Type B pancreatic cell (in vitro differentiated cells): ENCODE measurements around the gene ANKLE2. TPM values are rescaled to one million over a fixed set of nuclear protein-coding genes. Genes with fewer than 3 reads are reported as not detected.
"Not testable (repeated sequence)": the region's sequence is repeated elsewhere in the genome, so short reads cannot be mapped to it uniquely, and the experiment has no call there.

Experiments used
- DNase-seq: peaks from one replicate; pipeline ENCODE4 v3.0.0; 2021; ENCODE audit warnings: mixed read lengths; ENCODE audit not compliant: unreplicated experiment; ENCODE audit errors: extremely low spot score
- H3K27ac Mint-ChIP-seq: 2 replicates; pipeline ENCODE4 v1.8.0; 2021; ENCODE audit warnings: mild to moderate bottlenecking, mixed read lengths
- H3K27me3 Mint-ChIP-seq: 2 replicates; pipeline ENCODE4 v1.8.0; 2021; ENCODE audit warnings: mixed read lengths
- H3K36me3 Mint-ChIP-seq: 2 replicates; pipeline ENCODE4 v1.8.0; 2021; ENCODE audit warnings: mixed read lengths
- H3K4me1 Mint-ChIP-seq: one replicate; pipeline ENCODE4 v1.8.0; 2021; ENCODE audit warnings: mixed read lengths; ENCODE audit not compliant: unreplicated experiment
- H3K4me3 Mint-ChIP-seq: 2 replicates; pipeline ENCODE4 v1.8.0; 2021; ENCODE audit warnings: mild to moderate bottlenecking, mixed read lengths
- H3K9me3 Mint-ChIP-seq: 2 replicates; pipeline ENCODE4 v1.8.0; 2021; ENCODE audit warnings: mixed read lengths
- long read RNA-seq: library from polyadenylated mRNA; unstranded; transcript quantifications from one replicate; pipeline ENCODE4 v2.0.0, GENCODE V29; 2020
- total RNA-seq: library from RNA; stranded (reverse); gene quantifications from 2 replicates; pipeline ENCODE4 v1.2.1, GENCODE V29; 2021; ENCODE audit warnings: low replicate concordance
- TF ChIP-seq, protein P1 (sequence below): fragments of 200-600 bp; sonication (generic); conservative IDR thresholded peaks from 2 replicates; pipeline ENCODE4 v1.5.0; 2021; ENCODE audit warnings: antibody characterized with exemption, mild to moderate bottlenecking

Gene ANKLE2
- 65.1 and 75.9 TPM in 2 replicates for total RNA-seq
- long read RNA-seq, full-length matches to known transcripts = 12 of 31 reads
- long read RNA-seq, partial matches to known transcripts = 7 of 31 reads
- long read RNA-seq, other reads (novel, unspliced or antisense) = 12 of 31 reads

DNA sequence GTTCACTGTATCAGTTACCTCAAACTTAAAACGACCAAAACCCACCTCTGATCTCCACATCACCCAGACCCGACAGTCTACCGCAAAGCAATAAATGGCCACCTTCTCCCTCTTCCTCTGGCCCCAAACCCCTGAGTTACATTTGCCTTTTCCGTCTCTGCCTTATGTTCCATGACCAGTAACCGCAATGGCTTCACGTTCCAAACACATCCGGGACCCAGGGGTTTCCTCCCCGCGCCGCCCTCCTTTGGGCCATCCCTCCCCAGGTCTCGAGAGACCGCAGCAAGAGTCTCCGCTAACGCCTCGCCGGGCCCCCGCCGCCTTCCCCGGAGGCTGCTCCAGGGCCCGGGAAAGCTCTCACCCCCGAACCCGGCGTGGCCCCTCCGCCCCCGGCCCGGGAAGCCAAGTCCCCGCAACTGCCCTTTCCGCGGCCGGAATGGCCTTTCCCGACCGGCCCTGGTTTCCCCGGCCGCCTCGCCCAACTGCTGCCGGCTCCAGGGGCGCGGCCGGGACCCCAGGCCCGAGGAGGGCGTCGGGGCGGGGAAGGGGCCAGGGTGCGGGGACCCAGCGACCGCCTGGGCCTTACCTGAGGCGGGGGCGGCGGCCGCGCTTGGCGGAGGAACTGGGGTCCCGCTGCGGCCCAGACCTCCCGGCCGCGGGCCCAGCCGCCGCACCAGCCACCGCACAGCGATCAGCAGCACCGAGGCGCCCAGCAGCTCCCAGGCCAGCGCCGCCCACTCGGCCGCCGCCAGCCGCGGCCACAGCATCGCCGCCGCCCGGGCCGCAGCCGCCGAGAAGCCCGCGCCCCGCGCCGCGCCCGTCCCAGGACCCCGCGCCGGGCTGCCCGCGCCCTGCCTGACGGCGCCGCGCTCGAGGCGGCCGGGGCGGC is at the start of gene ANKLE2:
Gene ANKLE2, minus strand, starts transcription at position 801 of the 889 bp plus-strand sequence. Its CDS starts 34 bp downstream, at position 767.
- Mint-ChIP-seq H3K4me1 (peaks cover 6% of the 10 kb centered on the region), H3K36me3 (peaks cover 9% of the 10 kb centered on the region), H3K4me3 (peak within 1 kb of the TSS; percentile 97), H3K9me3 (no peaks in the 10 kb centered on the region), H3K27ac (peak within 1 kb of the TSS; percentile 96), H3K27me3 (no peaks in the 10 kb centered on the region)
- DNase-seq = no peak
- TF ChIP-seq, protein P1, sequence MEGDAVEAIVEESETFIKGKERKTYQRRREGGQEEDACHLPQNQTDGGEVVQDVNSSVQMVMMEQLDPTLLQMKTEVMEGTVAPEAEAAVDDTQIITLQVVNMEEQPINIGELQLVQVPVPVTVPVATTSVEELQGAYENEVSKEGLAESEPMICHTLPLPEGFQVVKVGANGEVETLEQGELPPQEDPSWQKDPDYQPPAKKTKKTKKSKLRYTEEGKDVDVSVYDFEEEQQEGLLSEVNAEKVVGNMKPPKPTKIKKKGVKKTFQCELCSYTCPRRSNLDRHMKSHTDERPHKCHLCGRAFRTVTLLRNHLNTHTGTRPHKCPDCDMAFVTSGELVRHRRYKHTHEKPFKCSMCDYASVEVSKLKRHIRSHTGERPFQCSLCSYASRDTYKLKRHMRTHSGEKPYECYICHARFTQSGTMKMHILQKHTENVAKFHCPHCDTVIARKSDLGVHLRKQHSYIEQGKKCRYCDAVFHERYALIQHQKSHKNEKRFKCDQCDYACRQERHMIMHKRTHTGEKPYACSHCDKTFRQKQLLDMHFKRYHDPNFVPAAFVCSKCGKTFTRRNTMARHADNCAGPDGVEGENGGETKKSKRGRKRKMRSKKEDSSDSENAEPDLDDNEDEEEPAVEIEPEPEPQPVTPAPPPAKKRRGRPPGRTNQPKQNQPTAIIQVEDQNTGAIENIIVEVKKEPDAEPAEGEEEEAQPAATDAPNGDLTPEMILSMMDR = no peak

DNA sequence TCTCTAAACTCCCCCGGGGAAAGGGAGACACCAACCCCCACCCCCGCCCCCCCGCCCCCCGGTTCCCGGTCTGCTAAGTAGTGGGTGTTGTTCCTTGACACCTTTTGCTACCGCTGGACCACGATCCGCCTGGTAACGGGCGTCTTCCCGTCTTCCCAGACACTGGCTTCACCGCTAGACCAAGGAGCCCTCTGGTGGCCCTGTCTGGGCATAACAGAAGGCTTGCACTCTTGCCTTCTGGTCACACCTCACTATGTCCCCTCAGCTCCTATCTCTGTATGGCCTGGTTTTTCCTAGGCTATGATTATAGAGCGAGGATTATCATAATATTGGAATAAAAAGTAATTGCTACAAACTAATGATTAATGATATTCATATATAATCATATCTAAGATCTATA is 47.8 kb upstream of the ANKLE2 start:
- not testable (repeated sequence) for DNase-seq, H3K9me3 Mint-ChIP-seq, H3K4me1 Mint-ChIP-seq, H3K4me3 Mint-ChIP-seq, H3K27ac Mint-ChIP-seq, H3K27me3 Mint-ChIP-seq
- TF ChIP-seq, protein P1 = peak; percentile 65
- peaks cover 28% of the 10 kb centered on the region for H3K36me3 Mint-ChIP-seq

DNA sequence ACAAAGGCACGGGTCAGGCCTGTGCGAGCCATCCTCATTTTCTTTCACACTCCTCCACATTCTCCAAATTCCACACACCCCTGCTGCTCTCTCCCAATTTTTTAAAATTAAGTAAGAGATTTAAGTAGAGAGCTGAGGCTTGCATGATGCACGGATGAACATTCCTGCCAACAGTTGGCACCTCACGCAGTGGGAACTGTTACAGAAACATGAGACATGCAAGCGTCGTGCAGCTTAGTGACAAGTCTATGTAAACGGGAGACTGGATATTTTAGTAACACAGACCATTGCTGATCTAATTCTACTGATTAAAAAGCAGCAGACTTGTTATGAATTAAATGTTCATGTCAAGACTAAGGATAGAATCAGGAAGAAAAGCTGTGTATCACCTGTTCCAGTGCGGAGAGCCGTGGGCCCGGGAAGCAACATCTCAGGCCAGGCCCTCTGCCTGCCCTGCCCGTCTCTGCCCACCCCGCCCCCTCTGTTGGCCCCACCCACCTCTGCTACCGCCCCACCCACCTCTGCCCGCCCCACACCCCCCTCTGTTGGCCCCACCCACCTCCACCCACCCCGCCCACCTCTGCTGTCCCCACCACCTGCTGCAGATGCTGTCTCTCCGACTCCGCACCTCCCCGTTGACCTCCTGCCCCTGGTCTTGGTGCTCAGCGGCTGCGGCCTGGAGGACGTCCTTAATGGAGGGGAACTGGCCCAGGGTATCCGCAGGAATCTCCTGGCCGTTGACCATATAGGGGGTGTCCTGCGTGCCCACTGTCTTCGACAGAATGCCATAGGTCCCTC is 45.9 kb upstream of the ANKLE2 start:
- peaks cover 25% of the 10 kb centered on the region for H3K36me3 Mint-ChIP-seq
- peaks cover 4% of the 10 kb centered on the region for H3K9me3 Mint-ChIP-seq
- no peak for DNase-seq
- H3K27ac Mint-ChIP-seq = no peak overlapping the region
- no peak overlapping the region for H3K4me3 Mint-ChIP-seq
- TF ChIP-seq, protein P1 = no peak
- no peaks in the 10 kb centered on the region for H3K27me3 Mint-ChIP-seq
- H3K4me1 Mint-ChIP-seq = no peaks in the 10 kb centered on the region

DNA sequence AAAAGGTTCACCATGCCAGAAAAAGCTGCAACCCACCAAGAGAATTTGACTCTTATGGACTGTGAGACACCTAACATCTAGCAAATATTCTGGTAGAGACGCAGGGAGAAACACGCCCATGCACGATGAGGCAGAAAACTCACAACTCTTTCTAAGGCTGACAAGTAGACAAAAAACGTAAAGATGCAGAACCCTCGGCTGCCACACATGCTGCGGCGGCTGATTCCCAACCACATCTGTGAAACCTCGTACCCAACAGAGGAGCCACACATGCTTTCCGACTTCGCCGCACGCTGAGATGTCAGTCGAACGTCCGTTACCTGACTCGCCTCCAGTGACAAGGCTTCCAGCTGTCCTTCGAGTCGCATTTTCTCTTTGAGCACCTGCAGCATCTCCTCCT is 45.2 kb upstream of the ANKLE2 start:
- H3K27ac Mint-ChIP-seq = no peak overlapping the region
- H3K27me3 Mint-ChIP-seq = no peaks in the 10 kb centered on the region
- peaks cover 20% of the 10 kb centered on the region for H3K36me3 Mint-ChIP-seq
- TF ChIP-seq, protein P1 = no peak
- H3K9me3 Mint-ChIP-seq = peaks cover 4% of the 10 kb centered on the region
- DNase-seq = no peak
- no peak overlapping the region for H3K4me3 Mint-ChIP-seq
- no peaks in the 10 kb centered on the region for H3K4me1 Mint-ChIP-seq

DNA sequence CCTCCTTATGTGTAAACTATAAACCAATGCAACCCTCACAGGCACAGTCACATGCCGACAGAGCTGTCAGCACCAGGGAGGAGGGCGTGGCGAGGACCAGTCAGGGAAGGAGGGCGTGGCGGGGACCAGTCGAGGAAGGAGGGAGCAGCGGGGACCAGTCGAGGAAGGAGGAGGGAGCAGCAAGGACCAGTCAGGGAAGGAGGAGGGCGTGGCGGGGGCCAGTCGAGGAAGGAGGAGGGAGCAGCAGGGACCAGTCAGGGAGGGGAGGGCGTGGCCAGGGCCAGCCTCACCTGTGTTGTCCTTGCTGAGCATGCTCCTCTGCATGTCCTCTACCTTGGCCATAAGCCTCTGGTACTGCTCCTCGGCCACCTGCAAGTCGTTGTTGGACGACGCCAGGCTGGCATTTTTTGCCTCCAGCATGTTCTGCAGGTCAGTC is 42.8 kb upstream of the ANKLE2 start:
- TF ChIP-seq, protein P1 = no peak
- H3K9me3 Mint-ChIP-seq = no peaks in the 10 kb centered on the region
- H3K36me3 Mint-ChIP-seq = peaks cover 17% of the 10 kb centered on the region
- no peak overlapping the region for H3K4me3 Mint-ChIP-seq
- no peak overlapping the region for H3K27ac Mint-ChIP-seq
- DNase-seq = no peak
- no peaks in the 10 kb centered on the region for H3K4me1 Mint-ChIP-seq
- no peaks in the 10 kb centered on the region for H3K27me3 Mint-ChIP-seq
